ENCODE measurements around the gene AIPL1. TPM values are rescaled to one million over a fixed set of nuclear protein-coding genes. Genes with fewer than 3 reads are reported as not detected.

AIPL1 gene
- total and polyA plus RNA-seq, 10 of the 15 experiments (the other 5 are each of a cell fraction or from before 2014, with no cell fraction given), result not detected

GRCh38 chr17:6461246-6461645, 26.3 kb upstream of the AIPL1 start:
- no peak for FAIRE-seq
- H3K9ac ChIP-seq (ENCODE audit: control insufficient read depth, insufficient read depth, low read length), result no peak overlapping the region
- no peak for DNase-seq (ENCODE audit: low read depth, low spot score)
- SMC1A ChIA-PET (ENCODE audit: uncharacterized antibody, unreplicated experiment), result no interaction called here
- no peaks in the 10 kb centered on the region for H3K36me3 ChIP-seq (ENCODE audit: control insufficient read depth in 2 of 2, insufficient read depth in 2 of 2, low read length in 1 of 2)
- in situ Hi-C loops (cut with MboI), result no loop called here
- TF ChIP-seq ZNF384 (IDR thresholded peaks at IDR 0.05; ENCODE audit: borderline replicate concordance, low read depth, low read length), result no peak
- TF ChIP-seq, protein P1, sequence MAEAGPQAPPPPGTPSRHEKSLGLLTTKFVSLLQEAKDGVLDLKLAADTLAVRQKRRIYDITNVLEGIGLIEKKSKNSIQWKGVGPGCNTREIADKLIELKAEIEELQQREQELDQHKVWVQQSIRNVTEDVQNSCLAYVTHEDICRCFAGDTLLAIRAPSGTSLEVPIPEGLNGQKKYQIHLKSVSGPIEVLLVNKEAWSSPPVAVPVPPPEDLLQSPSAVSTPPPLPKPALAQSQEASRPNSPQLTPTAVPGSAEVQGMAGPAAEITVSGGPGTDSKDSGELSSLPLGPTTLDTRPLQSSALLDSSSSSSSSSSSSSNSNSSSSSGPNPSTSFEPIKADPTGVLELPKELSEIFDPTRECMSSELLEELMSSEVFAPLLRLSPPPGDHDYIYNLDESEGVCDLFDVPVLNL (IDR thresholded peaks at IDR 0.05; ENCODE audit: low read depth, low read length), result no peak
- TF ChIP-seq ZBED1 (IDR thresholded peaks at IDR 0.05; ENCODE audit: borderline replicate concordance), result no peak
- no peak for TF ChIP-seq TARDBP (IDR thresholded peaks at IDR 0.05; ENCODE audit: borderline replicate concordance)
- TF ChIP-seq, protein P2, sequence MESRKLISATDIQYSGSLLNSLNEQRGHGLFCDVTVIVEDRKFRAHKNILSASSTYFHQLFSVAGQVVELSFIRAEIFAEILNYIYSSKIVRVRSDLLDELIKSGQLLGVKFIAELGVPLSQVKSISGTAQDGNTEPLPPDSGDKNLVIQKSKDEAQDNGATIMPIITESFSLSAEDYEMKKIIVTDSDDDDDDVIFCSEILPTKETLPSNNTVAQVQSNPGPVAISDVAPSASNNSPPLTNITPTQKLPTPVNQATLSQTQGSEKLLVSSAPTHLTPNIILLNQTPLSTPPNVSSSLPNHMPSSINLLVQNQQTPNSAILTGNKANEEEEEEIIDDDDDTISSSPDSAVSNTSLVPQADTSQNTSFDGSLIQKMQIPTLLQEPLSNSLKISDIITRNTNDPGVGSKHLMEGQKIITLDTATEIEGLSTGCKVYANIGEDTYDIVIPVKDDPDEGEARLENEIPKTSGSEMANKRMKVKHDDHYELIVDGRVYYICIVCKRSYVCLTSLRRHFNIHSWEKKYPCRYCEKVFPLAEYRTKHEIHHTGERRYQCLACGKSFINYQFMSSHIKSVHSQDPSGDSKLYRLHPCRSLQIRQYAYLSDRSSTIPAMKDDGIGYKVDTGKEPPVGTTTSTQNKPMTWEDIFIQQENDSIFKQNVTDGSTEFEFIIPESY (IDR thresholded peaks at IDR 0.05), result no peak
- no peak for TF ChIP-seq BCL3 (IDR thresholded peaks at IDR 0.05; ENCODE audit: borderline replicate concordance, insufficient read depth, low read depth, low read length, poor library complexity, severe bottlenecking)
- TF ChIP-seq HCFC1 (IDR thresholded peaks at IDR 0.05; ENCODE audit: low read length), result no peak
- no peak for TF ChIP-seq ZBTB4 (CRISPR knock-in tag; IDR thresholded peaks at IDR 0.05)
- no peak for TF ChIP-seq MEF2B (IDR thresholded peaks at IDR 0.05; ENCODE audit: partially characterized antibody, poor library complexity, severe bottlenecking)
- TF ChIP-seq PAX8 (IDR thresholded peaks at IDR 0.05), result no peak
- no peak for TF ChIP-seq MTA3 (IDR thresholded peaks at IDR 0.05; ENCODE audit: borderline replicate concordance, low read length)
- TF ChIP-seq, protein P3, sequence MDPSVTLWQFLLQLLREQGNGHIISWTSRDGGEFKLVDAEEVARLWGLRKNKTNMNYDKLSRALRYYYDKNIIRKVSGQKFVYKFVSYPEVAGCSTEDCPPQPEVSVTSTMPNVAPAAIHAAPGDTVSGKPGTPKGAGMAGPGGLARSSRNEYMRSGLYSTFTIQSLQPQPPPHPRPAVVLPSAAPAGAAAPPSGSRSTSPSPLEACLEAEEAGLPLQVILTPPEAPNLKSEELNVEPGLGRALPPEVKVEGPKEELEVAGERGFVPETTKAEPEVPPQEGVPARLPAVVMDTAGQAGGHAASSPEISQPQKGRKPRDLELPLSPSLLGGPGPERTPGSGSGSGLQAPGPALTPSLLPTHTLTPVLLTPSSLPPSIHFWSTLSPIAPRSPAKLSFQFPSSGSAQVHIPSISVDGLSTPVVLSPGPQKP (IDR thresholded peaks at IDR 0.05; ENCODE audit: low read depth, low read length), result no peak
- no peak for TF ChIP-seq SIX5 (IDR thresholded peaks at IDR 0.05; ENCODE audit: low read depth, low read length, severe bottlenecking)
- no peak for TF ChIP-seq DPF2 (IDR thresholded peaks at IDR 0.05)
- no peak for TF ChIP-seq ZSCAN29 (IDR thresholded peaks at IDR 0.05)
- RAD21 ChIA-PET (ENCODE audit: unreplicated experiment), result no interaction called here
- H3K4me1 ChIP-seq (ENCODE audit: control insufficient read depth, insufficient read depth, low read length), result peaks cover 12% of the 10 kb centered on the region
- no peak overlapping the region for H3K4me2 ChIP-seq (ENCODE audit: control insufficient read depth, insufficient read depth)
- no peak overlapping the region for H3K27ac ChIP-seq (ENCODE audit: control insufficient read depth, insufficient read depth)
- no TSS peak for BruUV-seq (replicated peaks)
- H3K4me3 ChIP-seq, result no peak overlapping the region
- 94% methylated on average over 14 of the region's 14 CpGs for WGBS (ENCODE audit: insufficient coverage, insufficient replicate concordance, low lambda C conversion rate, missing lambda C conversion rate)
- POLR2A ChIA-PET, result no interaction called here
- no peaks in the 10 kb centered on the region for H4K20me1 ChIP-seq (ENCODE audit: control insufficient read depth, insufficient read depth)
- H3K9me3 ChIP-seq (replicated peaks; ENCODE audit: control insufficient read depth, insufficient read depth, low read length), result no peaks in the 10 kb centered on the region
- CTCF ChIA-PET, result interaction anchor here (1.6 kb wide), 1 partner anchor 12 kb away, joined by 4 read pairs; no protein-coding TSS in a partner anchor
- H2AFZ ChIP-seq (ENCODE audit: control insufficient read depth, low read depth, low read length), result no peak overlapping the region
- intact Hi-C loops (cut with micrococcal nuclease; ENCODE audit: unreplicated experiment), result no loop called here
- no peak for ATAC-seq
- no peaks in the 10 kb centered on the region for H3K79me2 ChIP-seq (ENCODE audit: control insufficient read depth, insufficient read depth, low read length)
- H3K27me3 ChIP-seq (replicated peaks in 1 of 2; ENCODE audit: control insufficient read depth in 2 of 2, insufficient read depth in 2 of 2, low read length in 1 of 2), result no peaks in the 10 kb centered on the region
